CD8-positive, alpha-beta memory T cell (primary cell): ENCODE data around the gene THUMPD3. TPM values are rescaled to one million over a fixed set of nuclear protein-coding genes. Genes with fewer than 3 reads are reported as not detected.

Source experiments
- CTCF ChIA-PET: fragments of 350-600 bp; sonication (Branson Sonifier 250); formaldehyde crosslinking; loops from one replicate; lab custom pipeline; 2021; ENCODE audit warnings: antibody characterized with exemption; lab: Charles Lee
- POLR2A ChIA-PET: fragments of 350-600 bp; sonication (Branson Sonifier 250); formaldehyde crosslinking; loops from one replicate; lab custom pipeline; 2021; ENCODE audit warnings: antibody characterized with exemption; lab: Charles Lee
- DNase-seq, 5 donors: peaks; one replicate each; pipeline versions ENCODE4 v3.0.0 to v3.0.0-alpha.2; 2020 to 2022; ENCODE audit warnings: mixed read lengths in 1 of 5
- H3K27ac ChIP-seq: one replicate; pipeline ENCODE4 v1.7.0; 2013; ENCODE audit warnings: low read depth, mild to moderate bottlenecking, low read length, moderate library complexity
- H3K27me3 ChIP-seq: 2 replicates; pipeline ENCODE4 v1.7.0; 2013; ENCODE audit warnings: low read length, mild to moderate bottlenecking; ENCODE audit not compliant: insufficient read depth, poor library complexity, severe bottlenecking
- H3K36me3 ChIP-seq: 2 replicates; pipeline ENCODE4 v1.7.0; 2013; ENCODE audit warnings: mild to moderate bottlenecking, low read length, moderate library complexity; ENCODE audit not compliant: insufficient read depth
- H3K4me1 ChIP-seq: 2 replicates; pipeline ENCODE4 v1.7.0; 2013; ENCODE audit warnings: mild to moderate bottlenecking, low read length, moderate library complexity; ENCODE audit not compliant: insufficient read depth
- H3K4me3 ChIP-seq: 2 replicates; pipeline ENCODE4 v1.7.0; 2013; ENCODE audit warnings: mild to moderate bottlenecking, low read length
- H3K9me3 ChIP-seq: 2 replicates; pipeline ENCODE4 v1.7.0; 2013; ENCODE audit warnings: mild to moderate bottlenecking, low read length
- H3K27ac Mint-ChIP-seq, 8 donors: one replicate each; pipeline ENCODE4 v1.8.0; 2020 to 2021; ENCODE audit warnings: mixed read lengths in 8 of 8, mild to moderate bottlenecking in 6 of 8, inconsistent platforms in 3 of 8, moderate library complexity in 3 of 8
- H3K27me3 Mint-ChIP-seq, 2 donors: one replicate each; pipeline ENCODE4 v1.8.0; 2020 to 2021; ENCODE audit warnings: mixed read lengths in 2 of 2, mild to moderate bottlenecking in 1 of 2, moderate library complexity in 1 of 2
- H3K36me3 Mint-ChIP-seq, 3 donors: one replicate each; pipeline ENCODE4 v1.8.0; 2020 to 2021; ENCODE audit warnings: mixed read lengths in 3 of 3, inconsistent platforms in 1 of 3, mild to moderate bottlenecking in 1 of 3
- H3K4me1 Mint-ChIP-seq, 3 donors: one replicate each; pipeline ENCODE4 v1.8.0; 2020 to 2021; ENCODE audit warnings: mixed read lengths in 3 of 3, inconsistent platforms in 1 of 3, mild to moderate bottlenecking in 1 of 3
- H3K4me3 Mint-ChIP-seq, 7 donors: one replicate each; pipeline ENCODE4 v1.8.0; 2020 to 2021; ENCODE audit warnings: mixed read lengths in 7 of 7, mild to moderate bottlenecking in 6 of 7, moderate library complexity in 4 of 7, inconsistent platforms in 2 of 7
- H3K9me3 Mint-ChIP-seq, 5 donors: one replicate each; pipeline ENCODE4 v1.8.0; 2020 to 2022; ENCODE audit warnings: mixed read lengths in 5 of 5, mild to moderate bottlenecking in 3 of 5, moderate library complexity in 2 of 5, inconsistent platforms in 1 of 5
- polyA plus RNA-seq: library from polyadenylated mRNA; unstranded; fragments of 300-500 nt; fragmentation: Illumina TruSeq; gene quantifications from one replicate; pipeline ENCODE4 v1.2.3, GENCODE V29; 2021
- total RNA-seq, 2 experiments: library from RNA; stranded (reverse); gene quantifications; one replicate each; pipeline ENCODE4 v1.2.3, GENCODE V29; 2021

Gene THUMPD3, protein sequence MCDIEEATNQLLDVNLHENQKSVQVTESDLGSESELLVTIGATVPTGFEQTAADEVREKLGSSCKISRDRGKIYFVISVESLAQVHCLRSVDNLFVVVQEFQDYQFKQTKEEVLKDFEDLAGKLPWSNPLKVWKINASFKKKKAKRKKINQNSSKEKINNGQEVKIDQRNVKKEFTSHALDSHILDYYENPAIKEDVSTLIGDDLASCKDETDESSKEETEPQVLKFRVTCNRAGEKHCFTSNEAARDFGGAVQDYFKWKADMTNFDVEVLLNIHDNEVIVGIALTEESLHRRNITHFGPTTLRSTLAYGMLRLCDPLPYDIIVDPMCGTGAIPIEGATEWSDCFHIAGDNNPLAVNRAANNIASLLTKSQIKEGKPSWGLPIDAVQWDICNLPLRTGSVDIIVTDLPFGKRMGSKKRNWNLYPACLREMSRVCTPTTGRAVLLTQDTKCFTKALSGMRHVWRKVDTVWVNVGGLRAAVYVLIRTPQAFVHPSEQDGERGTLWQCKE
- total RNA-seq = 10 to 100 TPM; 58.4 to 58.5 TPM
- polyA plus RNA-seq = 19.5 TPM

DNA sequence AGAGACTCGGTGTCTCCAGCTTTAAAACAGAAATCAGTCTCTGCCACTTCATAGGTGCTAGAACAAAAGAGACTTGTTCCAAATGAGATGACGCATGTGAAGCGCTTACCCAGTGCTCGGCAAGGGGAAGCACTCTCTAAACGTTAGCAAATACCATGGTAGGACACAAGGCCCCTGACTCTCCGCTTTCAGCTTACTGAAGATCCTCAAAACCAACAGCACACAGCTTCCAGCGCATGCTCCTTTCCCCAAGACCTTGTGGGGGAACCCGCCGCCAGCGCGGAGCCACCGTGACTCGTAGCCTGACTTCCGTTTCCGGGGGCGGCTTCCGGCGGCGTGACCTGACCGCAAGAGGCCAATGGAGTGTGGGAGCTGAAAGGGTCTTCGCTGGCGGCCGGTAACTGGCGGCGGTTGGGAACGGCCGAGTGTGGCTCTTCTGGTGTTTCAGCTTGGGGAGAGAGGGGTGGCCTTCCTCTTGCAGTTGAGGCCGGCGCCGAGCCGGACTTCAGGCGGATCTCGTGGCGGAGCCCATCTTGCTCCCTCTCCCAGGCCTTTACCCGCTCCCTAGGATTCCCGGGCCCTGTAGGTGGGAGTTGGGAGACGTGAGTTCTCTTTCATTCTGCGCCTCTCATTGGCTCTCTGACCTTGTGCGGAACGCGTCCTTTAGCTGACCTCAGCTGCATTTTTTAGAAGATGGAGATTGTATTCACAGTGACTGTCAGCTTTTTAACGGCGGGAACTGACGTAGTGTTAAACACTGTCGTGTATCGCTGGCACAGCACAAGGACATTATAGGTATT lies at the start of gene THUMPD3:
TSS of gene THUMPD3 (plus strand) at position 324 of the 800 bp plus-strand sequence. CDS start 2,015 bp downstream, outside the sequence.
- DNase-seq = peak; percentile 84 to 93 (median 87)
- Histone ChIP-seq H3K4me3 (peak within 1 kb of the TSS; percentile 98), H3K27ac (peak within 1 kb of the TSS; percentile 99), H3K9me3 (no peaks in the 10 kb centered on the region), H3K36me3 (peaks cover 22% of the 10 kb centered on the region), H3K27me3 (no peaks in the 10 kb centered on the region), H3K4me1 (peaks cover 21% of the 10 kb centered on the region)
- Mint-ChIP-seq H3K27ac (peak within 1 kb of the TSS; percentile 95 to 100 (median 99)), H3K36me3 (peaks cover 0 to 34% (median 3%) of the 10 kb centered on the region in 3 donors), H3K9me3 (no peaks in the 10 kb centered on the region), H3K4me1 (peaks cover 16 to 40% (median 19%) of the 10 kb centered on the region in 3 donors), H3K27me3 (no peaks in the 10 kb centered on the region), H3K4me3 (peak within 1 kb of the TSS; percentile 90 to 100 (median 98))
- CTCF ChIA-PET = interaction anchor here (1.0 to 3.7 kb wide), 11 partner anchors 10 to 369 kb away, joined by 3 to 38 read pairs (median 3); partner anchors contain the start of genes BRPF1, MTMR14 and SETD5
- POLR2A ChIA-PET = interaction anchor here (0.7 to 4.0 kb wide), 9 partner anchors 15 to 430 kb away, joined by 3 to 81 read pairs (median 5); partner anchors contain the start of genes ARPC4, MTMR14 and SETD5

DNA sequence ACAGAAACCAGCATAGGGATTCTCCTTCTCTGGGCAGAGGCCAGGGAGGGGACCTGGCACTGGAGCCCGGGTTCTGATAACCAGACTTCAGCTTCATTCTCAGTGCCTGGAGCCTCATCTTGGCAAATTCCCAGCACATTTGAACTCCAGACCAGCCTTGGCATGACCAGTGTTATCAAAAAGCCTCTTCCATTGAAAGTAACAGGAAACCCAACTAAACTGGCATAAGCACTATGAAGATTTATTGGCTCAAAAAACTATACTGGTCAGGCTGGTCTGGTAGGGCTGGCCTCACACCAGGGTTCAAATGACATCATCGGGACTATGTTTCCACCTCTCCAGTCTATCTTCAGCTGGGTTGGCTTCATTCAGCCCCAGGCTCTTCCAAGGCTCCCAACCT lies 48.1 kb upstream of the THUMPD3 start:
- H3K36me3 Mint-ChIP-seq = peaks cover 0 to 5% (median 0%) of the 10 kb centered on the region in 3 donors
- ChIA-PET POLR2A (no interaction called here), CTCF (no interaction called here)

DNA sequence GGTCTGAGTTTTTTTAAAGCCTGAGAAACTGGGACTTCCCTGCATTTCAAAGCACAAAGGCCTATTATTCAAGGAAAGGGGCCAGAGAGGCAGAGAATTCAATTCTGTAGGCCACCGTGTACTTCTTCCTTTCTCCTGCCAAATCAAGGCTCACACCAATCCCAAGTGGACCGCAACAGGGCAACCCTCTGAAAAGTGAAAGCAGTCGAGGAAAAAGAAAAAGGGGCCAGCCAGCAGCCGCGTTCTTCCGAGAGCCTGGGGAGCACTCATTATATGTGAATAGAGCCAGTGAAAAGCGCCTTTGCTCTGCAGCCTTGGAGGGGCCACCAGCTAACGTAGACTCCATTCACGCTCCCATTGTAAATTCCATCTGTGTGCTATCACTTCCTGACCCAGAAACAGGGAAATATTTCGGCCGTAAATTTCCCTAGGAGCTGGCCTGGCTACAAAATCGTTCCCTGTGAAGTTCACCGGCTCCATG lies 45.9 kb upstream of the THUMPD3 start:
- ChIA-PET POLR2A (no interaction called here), CTCF (interaction anchor here (1.0 kb wide), 1 partner anchor 15 kb away, joined by 3 read pairs; no protein-coding TSS in a partner anchor)

More for the DNA sequence above, 48.1 kb upstream of the THUMPD3 start:
- no peak for DNase-seq
- Histone ChIP-seq H3K36me3 (no peaks in the 10 kb centered on the region), H3K27me3 (no peaks in the 10 kb centered on the region), H3K27ac (no peak overlapping the region), H3K9me3 (no peaks in the 10 kb centered on the region), H3K4me1 (no peaks in the 10 kb centered on the region), H3K4me3 (no peak overlapping the region)
- Mint-ChIP-seq H3K9me3 (no peaks in the 10 kb centered on the region), H3K4me1 (no peaks in the 10 kb centered on the region), H3K27me3 (peaks cover 0 to 7% of the 10 kb centered on the region in 2 donors), H3K4me3 (no peak overlapping the region), H3K27ac (no peak overlapping the region)

DNA sequence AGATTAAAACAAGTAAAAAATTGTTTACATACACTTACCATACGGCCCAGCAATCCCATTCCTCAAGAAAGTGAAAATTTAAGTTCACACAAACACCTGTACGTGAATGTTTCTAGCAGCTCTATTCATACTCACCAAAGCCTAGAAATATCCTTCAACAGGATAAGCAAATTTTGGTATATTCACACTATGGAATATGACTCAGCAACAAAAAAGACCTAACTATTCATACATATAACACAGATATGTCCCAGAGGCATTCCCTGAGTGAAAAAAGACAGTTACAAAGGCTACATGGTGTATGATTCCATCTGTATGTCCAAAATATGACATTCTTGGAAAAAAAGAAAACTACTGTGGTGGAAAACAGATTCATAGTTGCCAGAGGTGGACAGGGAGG lies 40.1 kb upstream of the THUMPD3 start:
- no peak for DNase-seq
- H3K27me3 Mint-ChIP-seq = no peaks in the 10 kb centered on the region
- Histone ChIP-seq H3K36me3 (no peaks in the 10 kb centered on the region), H3K4me1 (no peaks in the 10 kb centered on the region), H3K27me3 (no peaks in the 10 kb centered on the region), H3K4me3 (no peak overlapping the region), H3K27ac (no peak overlapping the region), H3K9me3 (no peaks in the 10 kb centered on the region)
- H3K9me3 Mint-ChIP-seq = no peaks in the 10 kb centered on the region
- ChIA-PET POLR2A (no interaction called here), CTCF (no interaction called here)
- no peak overlapping the region for H3K4me3 Mint-ChIP-seq
- no peaks in the 10 kb centered on the region for H3K4me1 Mint-ChIP-seq
- no peak overlapping the region for H3K27ac Mint-ChIP-seq
- H3K36me3 Mint-ChIP-seq = peaks cover 0 to 5% (median 0%) of the 10 kb centered on the region in 3 donors

More for the DNA sequence above, 45.9 kb upstream of the THUMPD3 start:
- H3K4me3 ChIP-seq = no peak overlapping the region
- Mint-ChIP-seq H3K27me3 (peaks cover 0 to 4% of the 10 kb centered on the region in 2 donors), H3K27ac (peak overlapping the region in 1 of 8 donors; percentile 19), H3K9me3 (no peaks in the 10 kb centered on the region), H3K4me3 (no peak overlapping the region), H3K4me1 (no peaks in the 10 kb centered on the region), H3K36me3 (peaks cover 0 to 5% (median 0%) of the 10 kb centered on the region in 3 donors)
- DNase-seq = no peak
- H3K36me3 ChIP-seq = no peaks in the 10 kb centered on the region
- H3K27me3 ChIP-seq = no peaks in the 10 kb centered on the region
- no peak overlapping the region for H3K27ac ChIP-seq
- no peaks in the 10 kb centered on the region for H3K4me1 ChIP-seq
- H3K9me3 ChIP-seq = no peaks in the 10 kb centered on the region

DNA sequence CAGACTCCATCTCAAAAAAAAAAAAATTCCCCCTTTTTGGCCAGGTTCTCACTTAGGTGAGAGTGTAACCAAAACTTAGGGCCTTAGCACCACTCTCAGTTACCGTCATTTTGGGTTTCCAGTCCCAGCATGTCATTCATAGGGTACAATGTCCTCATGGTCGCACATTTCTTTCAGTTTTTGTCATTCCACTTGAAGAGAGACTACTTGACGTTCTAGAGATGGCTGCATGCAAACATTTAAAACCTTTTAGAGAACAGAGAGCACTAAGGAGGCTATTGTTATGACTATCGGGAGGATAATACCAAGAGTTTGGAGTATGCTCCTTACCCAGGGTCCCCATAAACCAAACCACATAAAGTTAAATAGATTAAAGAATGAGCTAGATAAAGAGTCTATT lies 37.9 kb upstream of the THUMPD3 start:
- Histone ChIP-seq H3K9me3 (no peaks in the 10 kb centered on the region), H3K36me3 (no peaks in the 10 kb centered on the region), H3K27ac (no peak overlapping the region), H3K4me1 (no peaks in the 10 kb centered on the region), H3K4me3 (no peak overlapping the region), H3K27me3 (no peaks in the 10 kb centered on the region)
- DNase-seq = no peak
- Mint-ChIP-seq H3K27ac (no peak overlapping the region), H3K9me3 (no peaks in the 10 kb centered on the region), H3K36me3 (peaks cover 0 to 3% (median 0%) of the 10 kb centered on the region in 3 donors), H3K4me1 (no peaks in the 10 kb centered on the region), H3K4me3 (no peak overlapping the region), H3K27me3 (peaks cover 4 to 11% of the 10 kb centered on the region in 2 donors)
- ChIA-PET POLR2A (no interaction called here), CTCF (no interaction called here)

DNA sequence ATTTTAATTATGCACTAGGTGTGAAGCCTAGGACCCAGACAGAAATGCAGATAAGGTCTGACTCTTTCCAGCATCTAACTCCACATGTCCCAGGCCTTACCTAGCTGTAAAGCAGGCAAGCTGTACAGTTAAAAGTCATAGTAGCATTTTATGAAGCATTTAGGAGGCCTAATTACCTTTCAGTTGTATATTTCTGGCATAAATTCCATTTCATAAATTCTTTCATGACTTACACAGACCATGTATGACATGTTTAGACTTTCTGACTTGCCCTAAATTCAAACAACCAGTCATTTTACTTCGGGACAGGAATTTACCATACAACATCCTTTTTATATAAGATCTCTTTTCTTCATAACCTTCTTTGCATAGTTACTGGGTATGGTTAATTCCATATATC lies 35.3 kb upstream of the THUMPD3 start:
- Mint-ChIP-seq H3K36me3 (peaks cover 0 to 8% (median 0%) of the 10 kb centered on the region in 3 donors), H3K9me3 (peaks cover 0 to 6% (median 1%) of the 10 kb centered on the region in 5 donors), H3K4me3 (no peak overlapping the region), H3K27ac (no peak overlapping the region), H3K4me1 (no peaks in the 10 kb centered on the region), H3K27me3 (peaks cover 4 to 20% of the 10 kb centered on the region in 2 donors)
- no peaks in the 10 kb centered on the region for H3K36me3 ChIP-seq
- H3K9me3 ChIP-seq = no peaks in the 10 kb centered on the region
- no peaks in the 10 kb centered on the region for H3K27me3 ChIP-seq
- ChIA-PET POLR2A (no interaction called here), CTCF (no interaction called here)
- H3K4me3 ChIP-seq = no peak overlapping the region
- H3K27ac ChIP-seq = no peak overlapping the region
- no peak for DNase-seq
- H3K4me1 ChIP-seq = no peaks in the 10 kb centered on the region

DNA sequence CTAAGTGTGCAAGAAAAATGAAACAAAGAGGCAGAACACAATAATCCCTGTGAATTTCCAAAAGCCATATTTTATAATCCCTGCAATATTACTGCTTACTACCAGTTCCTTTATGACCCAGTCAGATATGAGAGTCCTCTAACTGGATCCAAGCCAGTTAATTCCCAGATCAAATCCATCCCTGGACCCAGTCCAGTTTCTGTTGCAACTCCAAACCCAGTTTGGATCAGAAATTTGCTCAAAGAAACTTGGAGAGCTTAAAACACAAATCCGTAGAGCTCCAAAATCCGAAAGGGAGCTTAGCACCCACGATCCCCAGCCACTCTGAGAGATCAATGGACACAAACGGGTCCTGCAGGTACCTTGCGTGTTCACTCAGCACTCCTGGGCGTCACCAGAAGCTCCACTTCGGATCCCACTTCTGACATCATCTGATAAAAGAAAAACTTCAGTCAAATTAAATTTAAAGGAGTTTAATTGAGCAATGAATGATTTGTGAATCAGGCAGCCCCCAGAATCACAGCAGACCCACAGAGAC lies 32.6 kb upstream of the THUMPD3 start:
- H3K4me1 Mint-ChIP-seq = no peaks in the 10 kb centered on the region
- Histone ChIP-seq H3K4me1 (no peaks in the 10 kb centered on the region), H3K4me3 (no peak overlapping the region), H3K36me3 (no peaks in the 10 kb centered on the region), H3K9me3 (no peaks in the 10 kb centered on the region), H3K27me3 (no peaks in the 10 kb centered on the region), H3K27ac (no peak overlapping the region)
- DNase-seq = no peak
- H3K36me3 Mint-ChIP-seq = peaks cover 0 to 8% (median 1%) of the 10 kb centered on the region in 3 donors
- H3K9me3 Mint-ChIP-seq = peaks cover 0 to 6% (median 2%) of the 10 kb centered on the region in 5 donors
- ChIA-PET POLR2A (no interaction called here), CTCF (interaction anchor here (1.6 kb wide), 1 partner anchor 23 kb away, joined by 3 read pairs; no protein-coding TSS in a partner anchor)
- peaks cover 7 to 24% of the 10 kb centered on the region in 2 donors for H3K27me3 Mint-ChIP-seq
- H3K27ac Mint-ChIP-seq = no peak overlapping the region
- no peak overlapping the region for H3K4me3 Mint-ChIP-seq
